Stomach (tissue), 4 donors: Measurements from ENCODE around the gene SDK2.

ENCODE experiments used
- CTCF ChIP-seq, 7 experiments: fragments of 450-650 bp in 4 of 7; fragments of 200-600 bp in 3 of 7; sonication (generic) in 3 of 7; IDR thresholded peaks; one replicate each; pipeline ENCODE4 v1.5.1; 2016 to 2019; ENCODE audit warnings: antibody characterized with exemption in 7 of 7, control low read depth in 2 of 7, mild to moderate bottlenecking in 1 of 7
- POLR2A ChIP-seq, 4 donors: fragments of 450-650 bp; IDR thresholded peaks; one replicate each; pipeline ENCODE4 v1.6.1; 2016; ENCODE audit warnings: antibody characterized with exemption in 4 of 4, control low read depth in 2 of 4, mild to moderate bottlenecking in 1 of 4, moderate library complexity in 1 of 4
- POLR2AphosphoS5 ChIP-seq, 3 donors: sonication (generic); formaldehyde crosslinking; IDR thresholded peaks; one replicate each; pipeline ENCODE4 v1.6.1; 2016; ENCODE audit warnings: antibody characterized with exemption in 3 of 3

GRCh38 chr17:73584049-73584448, 60.2 kb downstream of the SDK2 start:
- TF ChIP-seq POLR2A (IDR thresholded peaks at IDR 0.05) (no peak), POLR2AphosphoS5 (IDR thresholded peaks at IDR 0.05) (no peak), CTCF (IDR thresholded peaks at IDR 0.05) (no peak)
